ENCODE data around the gene NLGN1. TPM values are rescaled to one million over a fixed set of nuclear protein-coding genes. Genes with fewer than 3 reads are reported as not detected.

NLGN1 gene
- total RNA-seq, 1 donor from 2014 or later = 34.8 TPM

GRCh38 chr3:173893835-173894234 is 496.3 kb downstream of the NLGN1 start:
- no peak overlapping the region for H3K4me3 ChIP-seq
- TF ChIP-seq EZH2phosphoT487 (IDR thresholded peaks at IDR 0.05) (no peak), CTCF (IDR thresholded peaks at IDR 0.05) (no peak), EZH2 (IDR thresholded peaks at IDR 0.05) (no peak)
- H3K4me1 ChIP-seq = peaks cover 8% of the 10 kb centered on the region
- no peaks in the 10 kb centered on the region for H3K79me2 ChIP-seq (ENCODE audit: low read depth)
- no peaks in the 10 kb centered on the region for H3K36me3 Mint-ChIP-seq
- no peak overlapping the region for H3K9ac ChIP-seq
- no peaks in the 10 kb centered on the region for H3K9me3 Mint-ChIP-seq
- no peaks in the 10 kb centered on the region for H3K9me3 ChIP-seq (ENCODE audit: low read depth)
- no peaks in the 10 kb centered on the region for H3K27me3 ChIP-seq
- H3K36me3 ChIP-seq = no peaks in the 10 kb centered on the region
- H3K27me3 Mint-ChIP-seq (ENCODE audit: insufficient read depth, low read depth) = no peaks in the 10 kb centered on the region
- H3F3A ChIP-seq (ENCODE audit: low read depth) = no peaks in the 10 kb centered on the region
- H4K20me1 ChIP-seq (ENCODE audit: low read depth) = no peaks in the 10 kb centered on the region
- H3K4me3 Mint-ChIP-seq = no peak overlapping the region
- DNase-seq (ENCODE audit: low spot score) = no peak
- H3K27ac Mint-ChIP-seq = no peak overlapping the region
- peaks cover 9% of the 10 kb centered on the region for H3K4me1 Mint-ChIP-seq
- H2AFZ ChIP-seq (replicated peaks) = no peak overlapping the region
- no peak overlapping the region for H3K4me2 ChIP-seq
- no peak overlapping the region for H3K27ac ChIP-seq

- H3K27me3 Mint-ChIP-seq (ENCODE audit: insufficient read depth, low read depth) = no peaks in the 10 kb centered on the region
- H3K27ac ChIP-seq = no peak overlapping the region
- peaks cover 3% of the 10 kb centered on the region for H3K4me1 Mint-ChIP-seq
- no peak for TF ChIP-seq EZH2phosphoT487 (IDR thresholded peaks at IDR 0.05)
- TF ChIP-seq EZH2 (IDR thresholded peaks at IDR 0.05) = no peak
- TF ChIP-seq CTCF (IDR thresholded peaks at IDR 0.05) = no peak
- no peak overlapping the region for H3K4me3 Mint-ChIP-seq
- no peaks in the 10 kb centered on the region for H3K4me1 ChIP-seq
- H3K36me3 Mint-ChIP-seq = no peaks in the 10 kb centered on the region
- H3K4me2 ChIP-seq = no peak overlapping the region
- no peaks in the 10 kb centered on the region for H3K36me3 ChIP-seq
- H4K20me1 ChIP-seq (ENCODE audit: low read depth) = no peaks in the 10 kb centered on the region
- H3K4me3 ChIP-seq = no peak overlapping the region
- no peak overlapping the region for H2AFZ ChIP-seq (replicated peaks)
- DNase-seq (ENCODE audit: low spot score) = no peak
- no peak overlapping the region for H3K9ac ChIP-seq
- H3K27me3 ChIP-seq = no peaks in the 10 kb centered on the region
- H3K9me3 Mint-ChIP-seq = no peaks in the 10 kb centered on the region
- H3F3A ChIP-seq (ENCODE audit: low read depth) = no peaks in the 10 kb centered on the region
- H3K27ac Mint-ChIP-seq = no peak overlapping the region
- no peaks in the 10 kb centered on the region for H3K79me2 ChIP-seq (ENCODE audit: low read depth)
- H3K9me3 ChIP-seq (ENCODE audit: low read depth) = no peaks in the 10 kb centered on the region
These were observed 500.1 kb downstream of the NLGN1 start for GRCh38 chr3:173897631-173898030.

- H3K4me1 Mint-ChIP-seq = peaks cover 3% of the 10 kb centered on the region
- Histone ChIP-seq H4K20me1 (ENCODE audit: low read depth) (no peaks in the 10 kb centered on the region), H3K4me2 (no peak overlapping the region), H3K27ac (no peak overlapping the region), H3K36me3 (no peaks in the 10 kb centered on the region), H3K9ac (no peak overlapping the region), H3K4me1 (peaks cover 8% of the 10 kb centered on the region), H2AFZ (replicated peaks) (no peak overlapping the region), H3F3A (ENCODE audit: low read depth) (no peaks in the 10 kb centered on the region), H3K27me3 (no peaks in the 10 kb centered on the region), H3K9me3 (ENCODE audit: low read depth) (no peaks in the 10 kb centered on the region), H3K79me2 (ENCODE audit: low read depth) (no peaks in the 10 kb centered on the region), H3K4me3 (no peak overlapping the region)
- H3K4me3 Mint-ChIP-seq = no peak overlapping the region
- H3K27me3 Mint-ChIP-seq (ENCODE audit: insufficient read depth, low read depth) = peaks cover 2% of the 10 kb centered on the region
- DNase-seq (ENCODE audit: low spot score) = no peak
- H3K36me3 Mint-ChIP-seq = peaks cover 2% of the 10 kb centered on the region
- TF ChIP-seq EZH2 (IDR thresholded peaks at IDR 0.05) = no peak
- TF ChIP-seq CTCF (IDR thresholded peaks at IDR 0.05) = no peak
- TF ChIP-seq EZH2phosphoT487 (IDR thresholded peaks at IDR 0.05) = no peak
- no peak overlapping the region for H3K27ac Mint-ChIP-seq
- H3K9me3 Mint-ChIP-seq = peaks cover 2% of the 10 kb centered on the region
These were observed 504.1 kb downstream of the NLGN1 start for GRCh38 chr3:173901649-173902048.
